Putamen (tissue), 1 donor: ENCODE measurements around the gene GNG5.
A peak's percentile ranks its signal among the peaks of the same experiment; 100 is the strongest.
"Not testable (repeated sequence)": the region's sequence is repeated elsewhere in the genome, so short reads cannot be mapped to it uniquely, and the experiment has no call there.

Experiments used
- DNase-seq: peaks from one replicate; pipeline ENCODE4 v3.0.0-alpha.2; 2016; ENCODE audit warnings: low spot score

GNG5 gene

GRCh38 chr1:84488107-84488506 is 18.3 kb downstream of the GNG5 start:
- no peak for DNase-seq

- DNase-seq: no peak
Observed at GRCh38 chr1:84481317-84481716, 25.1 kb downstream of the GNG5 start.

- no peak for DNase-seq
Observed at GRCh38 chr1:84480650-84481049, 25.7 kb downstream of the GNG5 start.

- no peak for DNase-seq
Observed at GRCh38 chr1:84479998-84480397, 26.4 kb downstream of the GNG5 start.

- DNase-seq: peak; percentile 82
Observed at GRCh38 chr1:84478876-84479868, 27.2 kb downstream of the GNG5 start, which contains the start of gene RPF1. Gene RPF1 (plus strand): TSS chr1:84479266. CDS start chr1:84479282, 16 bp downstream.

- no peak for DNase-seq
Observed at GRCh38 chr1:84476225-84476624, 30.2 kb downstream of the GNG5 start.

GRCh38 chr1:84467298-84467697 is 39.1 kb downstream of the GNG5 start:
- peak; percentile 77 for DNase-seq

GRCh38 chr1:84462118-84462517 is 44.3 kb downstream of the GNG5 start:
- no peak for DNase-seq

- no peak for DNase-seq
Observed at GRCh38 chr1:84452436-84452835, 53.9 kb downstream of the GNG5 start.

GRCh38 chr1:84450910-84451309 is 55.5 kb downstream of the GNG5 start:
- no peak for DNase-seq

GRCh38 chr1:84448704-84449103 is 57.7 kb downstream of the GNG5 start:
- DNase-seq: not testable (repeated sequence)
